ENCODE measurements around the gene MRI1.

DNA sequence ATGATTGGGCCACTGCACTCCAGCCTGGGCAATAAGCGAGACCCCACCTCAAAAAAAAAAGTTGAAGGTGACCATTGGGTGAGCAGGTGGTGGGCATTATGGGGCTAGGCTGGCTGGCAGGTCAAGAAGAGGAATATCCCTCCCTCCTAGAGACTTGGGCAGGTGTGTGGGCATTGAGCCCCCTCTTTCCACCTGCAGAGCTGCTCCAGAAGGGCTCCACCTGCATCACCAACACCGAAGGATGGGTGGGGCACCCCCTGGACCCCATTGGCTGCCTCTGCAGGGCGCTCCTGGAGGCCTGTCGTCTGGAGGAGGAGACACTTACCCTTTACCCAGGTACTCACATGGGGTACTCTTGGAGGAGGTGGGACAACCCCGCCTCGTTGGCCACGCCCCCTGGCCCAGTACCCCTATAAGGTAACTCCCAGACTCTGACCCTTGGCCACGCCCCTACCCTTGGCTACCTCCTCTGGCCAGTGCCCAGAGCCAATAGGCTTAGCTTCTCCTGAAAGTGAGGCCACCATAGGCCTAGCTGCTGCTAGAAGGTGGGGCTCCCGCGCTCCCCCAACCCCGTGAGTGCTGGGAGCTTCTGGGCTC is 52.8 kb downstream of the MRI1 start:
- no peak for TF ChIP-seq POLR2A (IDR thresholded peaks at IDR 0.05)
- TF ChIP-seq, protein P1, sequence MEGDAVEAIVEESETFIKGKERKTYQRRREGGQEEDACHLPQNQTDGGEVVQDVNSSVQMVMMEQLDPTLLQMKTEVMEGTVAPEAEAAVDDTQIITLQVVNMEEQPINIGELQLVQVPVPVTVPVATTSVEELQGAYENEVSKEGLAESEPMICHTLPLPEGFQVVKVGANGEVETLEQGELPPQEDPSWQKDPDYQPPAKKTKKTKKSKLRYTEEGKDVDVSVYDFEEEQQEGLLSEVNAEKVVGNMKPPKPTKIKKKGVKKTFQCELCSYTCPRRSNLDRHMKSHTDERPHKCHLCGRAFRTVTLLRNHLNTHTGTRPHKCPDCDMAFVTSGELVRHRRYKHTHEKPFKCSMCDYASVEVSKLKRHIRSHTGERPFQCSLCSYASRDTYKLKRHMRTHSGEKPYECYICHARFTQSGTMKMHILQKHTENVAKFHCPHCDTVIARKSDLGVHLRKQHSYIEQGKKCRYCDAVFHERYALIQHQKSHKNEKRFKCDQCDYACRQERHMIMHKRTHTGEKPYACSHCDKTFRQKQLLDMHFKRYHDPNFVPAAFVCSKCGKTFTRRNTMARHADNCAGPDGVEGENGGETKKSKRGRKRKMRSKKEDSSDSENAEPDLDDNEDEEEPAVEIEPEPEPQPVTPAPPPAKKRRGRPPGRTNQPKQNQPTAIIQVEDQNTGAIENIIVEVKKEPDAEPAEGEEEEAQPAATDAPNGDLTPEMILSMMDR (IDR thresholded peaks at IDR 0.05) = no peak
- no peak for TF ChIP-seq POLR2AphosphoS5 (IDR thresholded peaks at IDR 0.05)

All from breast epithelium (tissue), 3 donors.